Central memory CD8-positive, alpha-beta T cell (primary cell): Measurements from ENCODE around the gene WDR37.

Experiments
- ATAC-seq: fragments of 150-1000 bp; cut with Tn5 transposase; replicated peaks from 2 replicates; pipeline ENCODE4 v1.10.0; 2022; ENCODE audit warnings: mild to moderate bottlenecking, moderate FRiP score, moderate number of reproducible peaks; ENCODE audit not compliant: poor library complexity, severe bottlenecking; ENCODE audit errors: extremely low read depth
- DNase-seq, 2 donors: peaks; one replicate each; pipeline ENCODE4 v3.0.0; 2021; ENCODE audit warnings: low spot score in 2 of 2
- H3K27ac Mint-ChIP-seq: one replicate; pipeline ENCODE4 v1.8.0; 2022; ENCODE audit warnings: low read depth, mild to moderate bottlenecking, moderate library complexity, mixed read lengths
- H3K27me3 Mint-ChIP-seq: one replicate; pipeline ENCODE4 v1.8.0; 2022; ENCODE audit warnings: mixed read lengths
- H3K36me3 Mint-ChIP-seq: one replicate; pipeline ENCODE4 v1.8.0; 2022; ENCODE audit warnings: mild to moderate bottlenecking, moderate library complexity, mixed read lengths; ENCODE audit not compliant: insufficient read depth
- H3K4me1 Mint-ChIP-seq: one replicate; pipeline ENCODE4 v1.8.0; 2022; ENCODE audit warnings: mixed read lengths
- H3K4me3 Mint-ChIP-seq: one replicate; pipeline ENCODE4 v1.8.0; 2022; ENCODE audit warnings: mild to moderate bottlenecking, moderate library complexity, mixed read lengths
- H3K9me3 Mint-ChIP-seq: one replicate; pipeline ENCODE4 v1.8.0; 2022; ENCODE audit warnings: mixed read lengths

The WDR37 gene

DNA sequence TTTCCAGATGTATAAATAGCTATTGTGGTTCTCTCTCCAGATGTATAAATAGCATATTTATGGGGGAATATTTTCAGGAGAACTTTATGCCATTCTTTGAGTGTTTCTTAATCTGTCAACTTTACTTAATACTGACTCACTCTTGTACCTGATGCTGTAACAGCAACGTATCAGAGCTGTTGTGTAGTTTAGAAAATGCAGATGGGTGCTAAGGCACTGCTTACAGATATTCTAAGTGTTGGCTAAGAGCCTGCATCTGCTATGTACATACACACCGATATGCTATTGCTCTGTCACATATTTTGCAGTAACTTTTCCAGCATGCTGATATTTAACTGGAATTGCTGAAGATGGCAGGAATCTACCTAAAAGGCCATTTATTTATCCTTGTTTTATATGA lies 71.9 kb downstream of the WDR37 start:
- Mint-ChIP-seq H3K27ac (no peak overlapping the region), H3K4me1 (peaks cover 21% of the 10 kb centered on the region), H3K27me3 (no peaks in the 10 kb centered on the region), H3K4me3 (no peak overlapping the region), H3K36me3 (peaks cover 63% of the 10 kb centered on the region), H3K9me3 (no peaks in the 10 kb centered on the region)
- ATAC-seq (no peak), DNase-seq (no peak)

DNA sequence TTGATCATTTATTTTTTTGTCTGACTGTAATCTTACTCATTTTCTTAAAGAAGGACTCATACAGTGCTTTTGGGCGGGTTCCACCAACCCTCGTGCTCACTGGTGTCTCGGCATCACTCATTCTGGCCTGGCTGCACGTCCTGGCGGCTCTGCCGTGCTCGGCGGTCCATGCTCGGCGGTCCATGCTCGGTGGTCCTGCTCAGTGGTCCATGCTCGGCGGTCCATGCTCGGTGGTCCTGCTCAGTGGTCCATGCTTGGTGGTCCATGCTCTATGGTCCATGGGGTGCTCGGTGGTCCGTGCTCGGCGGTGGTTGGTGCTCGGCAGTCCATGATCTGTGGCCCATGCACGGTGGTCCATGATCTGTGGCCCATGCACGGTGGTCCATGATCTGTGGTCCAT lies 72.5 kb downstream of the WDR37 start:
- ATAC-seq, result no peak
- H3K36me3 Mint-ChIP-seq, result peaks cover 60% of the 10 kb centered on the region

DNA sequence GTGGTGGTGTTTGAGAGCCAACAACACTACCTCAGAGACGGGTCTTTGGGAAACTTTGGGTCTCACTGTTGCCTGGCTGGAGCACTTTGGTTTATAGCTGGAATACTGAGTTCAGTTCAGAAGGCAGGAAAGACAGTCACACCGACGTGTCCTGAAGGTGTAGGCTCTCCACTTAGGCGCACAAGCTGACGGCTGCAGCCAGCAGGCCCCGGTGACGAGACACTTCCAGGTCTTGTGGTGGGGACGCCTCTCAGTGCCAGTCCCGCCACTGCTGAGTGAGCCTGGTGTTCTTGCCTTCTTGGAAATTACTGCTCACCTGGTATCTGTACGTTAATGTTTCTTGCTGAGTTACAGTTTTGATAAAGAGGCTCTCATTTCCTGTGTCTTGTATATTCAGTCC lies 74.0 kb downstream of the WDR37 start:
- Mint-ChIP-seq H3K4me3 (no peak overlapping the region), H3K36me3 (peaks cover 45% of the 10 kb centered on the region), H3K9me3 (no peaks in the 10 kb centered on the region), H3K4me1 (peaks cover 21% of the 10 kb centered on the region), H3K27me3 (no peaks in the 10 kb centered on the region), H3K27ac (no peak overlapping the region)
- no peak for ATAC-seq
- DNase-seq, result no peak

More for the DNA sequence above, 72.5 kb downstream of the WDR37 start:
- no peak overlapping the region for H3K27ac Mint-ChIP-seq
- H3K4me3 Mint-ChIP-seq, result no peak overlapping the region
- DNase-seq, result no peak
- no peaks in the 10 kb centered on the region for H3K27me3 Mint-ChIP-seq
- H3K4me1 Mint-ChIP-seq, result peaks cover 21% of the 10 kb centered on the region
- H3K9me3 Mint-ChIP-seq, result no peaks in the 10 kb centered on the region

DNA sequence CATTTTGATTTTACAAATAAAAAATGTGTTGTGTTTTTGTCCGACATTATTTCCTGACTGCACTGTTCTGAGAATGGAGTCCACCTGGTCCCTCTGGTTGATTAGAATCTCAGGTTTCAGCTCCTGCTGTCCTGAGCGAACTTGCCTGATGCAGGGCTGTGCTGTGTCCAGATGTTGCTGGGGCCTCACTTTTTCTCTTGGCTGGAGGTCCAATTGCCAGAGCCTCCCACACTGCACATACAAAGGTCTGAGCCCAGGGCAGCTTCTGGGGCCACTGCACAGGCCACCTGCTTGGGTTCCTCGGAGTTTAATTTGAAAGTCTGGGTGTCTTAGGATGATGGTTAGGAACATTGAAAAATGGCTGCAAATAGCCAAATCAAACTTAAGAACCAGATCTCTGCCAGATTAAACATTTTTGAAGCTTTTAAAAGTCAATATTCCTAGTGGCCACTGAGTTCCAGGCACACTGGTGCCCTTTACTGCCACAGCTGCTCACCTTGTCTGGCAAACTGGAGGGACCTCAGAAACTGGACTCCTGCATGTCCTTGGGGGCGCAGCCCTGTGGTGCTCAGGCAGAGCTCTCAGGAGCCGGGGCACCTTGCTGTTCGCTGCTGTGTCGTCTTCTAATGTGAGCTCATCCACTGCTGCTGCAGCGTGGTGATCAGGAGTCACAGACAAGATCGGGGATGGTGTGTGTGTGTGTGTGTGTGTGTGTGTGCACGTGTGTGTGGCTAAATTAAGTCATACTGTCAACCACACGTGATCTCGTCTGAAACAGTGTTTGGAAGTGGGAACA lies 75.0 kb downstream of the WDR37 start:
- peaks cover 21% of the 10 kb centered on the region for H3K4me1 Mint-ChIP-seq
- DNase-seq (no peak), ATAC-seq (no peak)
- H3K36me3 Mint-ChIP-seq, result peaks cover 36% of the 10 kb centered on the region
- H3K27ac Mint-ChIP-seq, result no peak overlapping the region
- no peaks in the 10 kb centered on the region for H3K9me3 Mint-ChIP-seq
- H3K27me3 Mint-ChIP-seq, result no peaks in the 10 kb centered on the region
- H3K4me3 Mint-ChIP-seq, result no peak overlapping the region

DNA sequence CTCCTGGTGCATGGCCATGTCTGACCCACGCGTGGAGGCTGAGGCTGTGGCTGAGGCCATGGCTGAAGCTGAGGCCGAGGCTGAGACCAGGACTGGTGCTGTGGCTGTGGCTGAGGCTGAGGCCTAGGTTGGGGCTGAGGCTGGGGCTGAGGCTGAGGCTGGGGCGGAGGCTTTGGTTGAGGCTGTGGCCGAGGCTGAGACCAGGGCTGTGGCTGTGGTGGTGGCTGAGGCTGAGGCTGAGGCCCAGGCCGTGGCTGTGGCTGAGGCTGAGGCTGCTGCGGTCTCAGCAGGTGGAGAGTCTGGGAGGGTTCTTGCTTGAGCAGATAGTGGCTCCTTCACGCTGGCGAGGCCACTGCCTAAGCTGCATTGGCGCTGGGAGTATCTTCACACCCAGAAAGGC lies 76.4 kb downstream of the WDR37 start:
- Mint-ChIP-seq H3K4me3 (no peak overlapping the region), H3K36me3 (peaks cover 29% of the 10 kb centered on the region), H3K9me3 (no peaks in the 10 kb centered on the region), H3K27ac (peak overlapping the region; percentile 70), H3K4me1 (peaks cover 21% of the 10 kb centered on the region), H3K27me3 (no peaks in the 10 kb centered on the region)
- DNase-seq (no peak), ATAC-seq (no peak)

DNA sequence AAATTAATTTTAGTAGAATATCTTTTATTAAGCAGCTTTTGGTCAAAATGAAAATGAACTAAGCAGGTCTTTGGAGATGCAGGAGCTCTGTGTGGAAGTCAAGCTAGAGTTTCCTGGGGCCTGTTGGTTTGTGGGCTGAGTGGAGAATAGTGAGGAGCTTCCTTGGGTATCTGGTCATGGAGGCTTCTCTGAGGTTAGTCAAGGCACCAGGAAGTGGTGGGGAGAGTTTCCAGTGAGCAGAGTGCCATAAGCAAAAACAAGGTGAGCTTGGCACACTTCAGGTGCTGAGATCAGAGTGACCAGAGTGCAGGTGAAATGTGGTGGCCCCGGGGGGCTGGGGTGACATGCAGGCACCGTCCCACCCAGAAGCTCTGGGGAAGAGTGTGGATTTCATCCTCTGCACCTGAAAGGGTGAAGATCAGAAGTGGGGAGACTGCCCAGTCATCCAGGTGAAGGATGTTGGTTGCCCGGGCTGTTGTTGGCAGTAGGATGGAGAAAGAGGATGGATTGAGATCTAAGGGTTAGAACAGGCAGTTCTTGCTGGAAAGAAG lies 77.4 kb downstream of the WDR37 start:
- no peaks in the 10 kb centered on the region for H3K27me3 Mint-ChIP-seq
- peaks cover 21% of the 10 kb centered on the region for H3K4me1 Mint-ChIP-seq
- peaks cover 23% of the 10 kb centered on the region for H3K36me3 Mint-ChIP-seq
- H3K27ac Mint-ChIP-seq, result peak overlapping the region; percentile 70
- peaks cover 3% of the 10 kb centered on the region for H3K9me3 Mint-ChIP-seq
- ATAC-seq, result no peak
- no peak overlapping the region for H3K4me3 Mint-ChIP-seq
- DNase-seq, result no peak

DNA sequence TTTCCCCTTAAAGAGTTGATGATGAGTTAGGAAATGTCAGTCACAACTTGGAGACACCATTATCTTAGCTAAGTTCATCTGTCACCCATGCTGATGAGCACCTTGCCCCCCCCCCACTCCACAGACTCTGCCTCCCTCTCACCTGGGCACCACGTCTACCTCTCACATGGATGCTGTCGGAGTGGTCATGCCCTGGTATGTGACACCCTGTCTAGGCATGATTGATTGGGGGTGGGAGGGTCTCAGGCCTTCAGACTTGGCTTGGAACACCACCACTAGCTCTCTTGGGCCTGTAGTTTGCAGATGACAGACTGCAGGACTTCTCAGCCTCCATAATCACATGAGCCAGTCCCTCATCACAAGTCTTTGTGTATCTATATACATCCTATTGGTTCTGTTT lies 78.0 kb downstream of the WDR37 start:
- DNase-seq (no peak), ATAC-seq (no peak)
- peaks cover 17% of the 10 kb centered on the region for H3K36me3 Mint-ChIP-seq
- no peak overlapping the region for H3K4me3 Mint-ChIP-seq
- peak overlapping the region; percentile 70 for H3K27ac Mint-ChIP-seq
- peaks cover 21% of the 10 kb centered on the region for H3K4me1 Mint-ChIP-seq
- H3K27me3 Mint-ChIP-seq, result no peaks in the 10 kb centered on the region
- H3K9me3 Mint-ChIP-seq, result peaks cover 9% of the 10 kb centered on the region

DNA sequence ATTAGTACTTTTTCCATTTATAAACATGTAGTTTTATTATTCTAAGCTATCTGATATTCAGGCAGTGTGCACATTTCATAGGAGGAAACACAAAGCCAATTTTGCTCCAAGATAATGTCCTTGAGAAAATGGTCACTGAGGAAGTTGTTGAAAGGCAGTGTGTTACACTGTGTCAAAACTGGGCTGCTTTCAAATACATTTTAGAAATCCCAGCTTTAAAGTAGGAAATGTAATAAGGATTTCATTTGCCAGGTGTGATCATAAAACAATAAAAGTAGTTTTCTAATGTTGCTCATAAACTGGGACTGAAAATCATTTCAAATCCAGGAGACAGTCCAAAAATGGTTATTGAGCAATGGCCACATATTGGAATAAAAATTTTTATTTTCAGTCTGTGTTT lies 80.1 kb downstream of the WDR37 start:
- no peak for DNase-seq
- Mint-ChIP-seq H3K27me3 (peaks cover 9% of the 10 kb centered on the region), H3K4me1 (peaks cover 21% of the 10 kb centered on the region), H3K9me3 (peaks cover 10% of the 10 kb centered on the region), H3K4me3 (no peak overlapping the region), H3K36me3 (peaks cover 3% of the 10 kb centered on the region), H3K27ac (no peak overlapping the region)
- ATAC-seq, result no peak

DNA sequence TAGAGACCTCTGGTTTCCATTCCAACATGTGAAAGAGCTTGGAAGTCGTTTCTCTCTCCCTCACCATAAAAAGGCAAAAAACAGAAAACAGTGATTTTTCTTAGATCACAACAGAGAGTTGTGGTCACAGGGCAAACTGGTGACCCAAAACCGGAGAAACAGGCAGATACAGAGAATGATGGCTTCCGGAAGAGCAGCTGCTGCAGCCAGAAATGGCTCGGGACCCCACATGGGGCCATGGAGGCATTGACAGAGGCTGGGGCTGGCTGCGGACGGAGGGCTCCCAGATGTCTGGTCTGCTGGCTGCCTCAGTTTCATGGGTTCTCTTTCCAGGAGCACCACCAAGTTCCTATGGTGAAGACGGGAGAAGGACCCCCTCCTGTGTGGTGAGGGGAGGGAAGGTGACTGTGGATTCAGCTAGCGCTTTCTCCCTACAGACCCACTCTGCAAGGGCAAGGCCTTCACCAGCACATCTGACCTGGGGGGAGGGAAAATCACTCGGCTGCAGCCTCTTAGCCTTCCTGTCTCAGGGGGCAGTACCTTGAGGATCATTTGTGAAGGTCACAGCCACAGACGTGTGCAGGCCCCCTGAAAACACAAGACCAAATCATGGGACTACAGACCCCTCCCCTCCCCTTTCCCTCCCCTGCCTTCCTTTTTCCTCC lies 81.4 kb downstream of the WDR37 start:
- DNase-seq, result no peak
- ATAC-seq, result no peak
- H3K9me3 Mint-ChIP-seq, result peaks cover 10% of the 10 kb centered on the region
- H3K27ac Mint-ChIP-seq, result no peak overlapping the region
- H3K4me3 Mint-ChIP-seq, result no peak overlapping the region
- H3K36me3 Mint-ChIP-seq, result peaks cover 1% of the 10 kb centered on the region
- H3K4me1 Mint-ChIP-seq, result peaks cover 17% of the 10 kb centered on the region
- peaks cover 17% of the 10 kb centered on the region for H3K27me3 Mint-ChIP-seq

DNA sequence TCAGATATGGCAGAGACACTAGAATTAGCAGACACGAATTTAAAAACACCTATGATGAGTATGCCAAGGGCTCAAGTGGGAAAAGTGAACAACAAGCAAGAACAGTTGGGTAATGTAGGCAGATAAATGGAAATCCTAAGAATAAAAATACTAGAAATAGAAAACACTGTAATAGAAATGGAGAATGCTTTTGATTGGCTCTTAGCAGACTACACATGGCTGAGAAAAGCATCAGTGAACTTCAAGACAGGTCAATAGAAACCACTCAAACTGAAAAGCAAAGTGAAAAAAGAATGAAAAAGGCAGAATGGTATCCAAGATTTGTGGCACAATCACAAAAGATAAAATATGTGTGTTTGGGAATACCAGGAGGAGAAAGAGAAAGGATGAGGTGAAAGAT lies 82.3 kb downstream of the WDR37 start:
- DNase-seq (no peak), ATAC-seq (no peak)
- Mint-ChIP-seq H3K4me3 (no peak overlapping the region), H3K9me3 (peaks cover 10% of the 10 kb centered on the region), H3K4me1 (peaks cover 8% of the 10 kb centered on the region), H3K27ac (no peak overlapping the region), H3K27me3 (peaks cover 20% of the 10 kb centered on the region), H3K36me3 (peaks cover under 1% of the 10 kb centered on the region)

DNA sequence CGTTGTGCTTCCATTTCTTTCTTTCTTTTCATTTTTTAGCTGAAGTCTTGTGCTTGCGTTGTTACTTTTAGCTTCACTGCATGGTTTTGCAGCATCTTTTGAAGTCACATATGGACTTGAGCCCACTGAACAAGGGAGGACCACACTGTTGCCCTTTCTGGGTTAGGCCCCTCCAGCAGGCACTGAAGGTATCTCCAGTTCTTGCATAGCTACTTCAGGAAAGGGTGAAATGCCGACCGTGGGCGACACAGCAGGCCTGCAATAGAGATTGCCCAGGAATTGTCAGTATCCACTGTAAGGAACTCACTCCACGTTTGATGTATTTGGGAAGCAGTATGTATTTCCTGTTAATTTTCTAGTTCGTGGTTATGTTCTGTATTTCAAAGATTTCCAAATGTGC lies 85.1 kb downstream of the WDR37 start:
- no peak for DNase-seq
- Mint-ChIP-seq H3K4me1 (no peaks in the 10 kb centered on the region), H3K4me3 (no peak overlapping the region), H3K9me3 (peaks cover 10% of the 10 kb centered on the region), H3K36me3 (no peaks in the 10 kb centered on the region), H3K27me3 (peaks cover 35% of the 10 kb centered on the region), H3K27ac (no peak overlapping the region)
- no peak for ATAC-seq

DNA sequence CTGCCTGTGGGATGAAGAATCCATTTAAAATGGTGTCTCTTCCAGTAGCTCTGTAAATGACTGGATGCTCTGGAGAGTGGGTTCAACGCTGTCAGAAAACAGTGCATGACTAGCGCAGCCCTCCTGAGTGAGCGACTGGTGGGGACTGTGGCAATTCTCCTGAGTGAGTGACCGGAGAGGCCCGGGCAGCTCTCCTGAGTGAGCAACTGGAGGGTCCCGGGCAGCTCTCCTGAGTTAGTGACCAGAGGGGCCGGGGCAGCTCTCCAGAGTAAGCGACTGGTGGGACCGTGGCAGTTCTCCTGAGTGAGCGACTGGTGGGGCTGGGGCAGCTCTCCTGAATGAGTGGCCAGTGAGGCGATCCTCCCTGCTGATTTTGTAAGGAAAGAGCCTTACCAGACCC lies 85.5 kb downstream of the WDR37 start:
- DNase-seq (no peak), ATAC-seq (no peak)
- H3K27ac Mint-ChIP-seq, result no peak overlapping the region

DNA sequence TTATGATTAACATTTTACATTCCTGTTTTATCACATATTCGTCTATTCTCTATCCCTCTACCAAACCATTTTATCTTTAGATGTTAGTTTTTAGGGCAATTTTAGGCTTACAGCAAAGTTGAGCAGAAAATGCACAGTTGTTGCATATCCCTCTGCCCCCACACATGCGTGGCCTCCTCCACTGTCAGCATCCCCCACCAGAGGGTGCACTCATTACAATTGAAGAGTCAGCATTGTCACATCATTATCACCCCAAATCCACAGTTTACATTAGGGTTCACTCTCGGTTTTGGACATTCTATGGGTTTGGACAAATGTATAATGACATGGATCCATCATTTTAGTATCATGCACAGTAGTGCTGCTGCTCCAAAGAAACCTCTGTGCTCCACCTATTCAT lies 86.4 kb downstream of the WDR37 start:
- H3K27me3 Mint-ChIP-seq, result peaks cover 35% of the 10 kb centered on the region
- DNase-seq, result no peak
- H3K27ac Mint-ChIP-seq, result no peak overlapping the region
- H3K9me3 Mint-ChIP-seq, result peaks cover 10% of the 10 kb centered on the region
- no peak for ATAC-seq
- H3K4me3 Mint-ChIP-seq, result no peak overlapping the region
- H3K36me3 Mint-ChIP-seq, result peaks cover 2% of the 10 kb centered on the region
- no peaks in the 10 kb centered on the region for H3K4me1 Mint-ChIP-seq

More for the DNA sequence above, 85.5 kb downstream of the WDR37 start:
- peaks cover 10% of the 10 kb centered on the region for H3K9me3 Mint-ChIP-seq
- no peaks in the 10 kb centered on the region for H3K4me1 Mint-ChIP-seq
- peaks cover 2% of the 10 kb centered on the region for H3K36me3 Mint-ChIP-seq
- peaks cover 35% of the 10 kb centered on the region for H3K27me3 Mint-ChIP-seq
- H3K4me3 Mint-ChIP-seq, result no peak overlapping the region
